Trophoblast cell (in vitro differentiated cells and primary cell): ENCODE data around the gene AIG1.
A peak's percentile ranks its signal among the peaks of the same experiment; 100 is the strongest.

Experiments
- DNase-seq, 2 donors: peaks; one replicate each; pipeline ENCODE4 v3.0.0-alpha.2; 2016
- H2AFZ ChIP-seq: 2 replicates; pipeline ENCODE4 v1.6.1; 2013; ENCODE audit warnings: low read length, moderate library complexity, mild to moderate bottlenecking; ENCODE audit not compliant: insufficient read depth, poor library complexity
- H2AK5ac ChIP-seq: 2 replicates; pipeline ENCODE4 v1.6.1; 2013; ENCODE audit warnings: mild to moderate bottlenecking, low read length
- H2BK120ac ChIP-seq: 2 replicates; pipeline ENCODE4 v1.6.1; 2013; ENCODE audit warnings: low read length, mild to moderate bottlenecking, moderate library complexity; ENCODE audit not compliant: insufficient read depth, poor library complexity
- H2BK12ac ChIP-seq: 2 replicates; pipeline ENCODE4 v1.6.1; 2013; ENCODE audit warnings: mild to moderate bottlenecking, low read length, moderate library complexity
- H2BK5ac ChIP-seq: 2 replicates; pipeline ENCODE4 v1.6.1; 2013; ENCODE audit warnings: low read length, low read depth, moderate library complexity, mild to moderate bottlenecking; ENCODE audit not compliant: poor library complexity
- H3K14ac ChIP-seq: 2 replicates; pipeline ENCODE4 v1.6.1; 2013; ENCODE audit warnings: mild to moderate bottlenecking, low read length
- H3K18ac ChIP-seq: 2 replicates; pipeline ENCODE4 v1.6.1; 2013; ENCODE audit warnings: mild to moderate bottlenecking, low read length
- H3K23ac ChIP-seq: 2 replicates; pipeline ENCODE4 v1.6.1; 2013; ENCODE audit warnings: low read length
- H3K27ac ChIP-seq: 2 replicates; pipeline ENCODE4 v1.5.1; 2013; ENCODE audit warnings: low read depth, mild to moderate bottlenecking, inconsistent platforms, low read length, moderate library complexity
- H3K27me3 ChIP-seq: 2 replicates; pipeline ENCODE4 v1.6.1; 2013; ENCODE audit warnings: inconsistent platforms, mild to moderate bottlenecking, low read length, moderate library complexity; ENCODE audit not compliant: insufficient read depth
- H3K36me3 ChIP-seq, 2 experiments: 1 replicate in 1 of 2; 2 replicates in 1 of 2; pipeline ENCODE4 v1.6.1; 2013; ENCODE audit warnings: low read length in 2 of 2, mild to moderate bottlenecking in 2 of 2, moderate library complexity in 1 of 2; ENCODE audit not compliant: insufficient read depth in 2 of 2, control insufficient read depth in 1 of 2
- H3K4ac ChIP-seq: 2 replicates; pipeline ENCODE4 v1.6.1; 2013; ENCODE audit warnings: low read depth, mild to moderate bottlenecking, low read length, moderate library complexity
- H3K4me1 ChIP-seq, 2 experiments: 1 replicate in 1 of 2; 2 replicates in 1 of 2; pipeline ENCODE4 v1.6.1; 2013; ENCODE audit warnings: low read length in 2 of 2, mild to moderate bottlenecking in 2 of 2, moderate library complexity in 1 of 2; ENCODE audit not compliant: insufficient read depth in 2 of 2, control insufficient read depth in 1 of 2
- H3K4me2 ChIP-seq: 2 replicates; pipeline ENCODE4 v1.6.1; 2013; ENCODE audit warnings: inconsistent platforms, mild to moderate bottlenecking, low read length, moderate library complexity
- H3K4me3 ChIP-seq: 2 replicates; pipeline ENCODE4 v1.5.1; 2013; ENCODE audit warnings: mild to moderate bottlenecking, low read depth, low read length, inconsistent platforms
- H3K79me1 ChIP-seq: one replicate; pipeline ENCODE4 v1.6.1; 2013; ENCODE audit warnings: low read length
- H3K79me2 ChIP-seq: 2 replicates; pipeline ENCODE4 v1.6.1; 2013; ENCODE audit warnings: low read length, mild to moderate bottlenecking; ENCODE audit not compliant: control insufficient read depth, insufficient read depth, poor library complexity
- H3K9ac ChIP-seq: 2 replicates; pipeline ENCODE4 v1.6.1; 2013; ENCODE audit warnings: mild to moderate bottlenecking, low read length
- H3K9me3 ChIP-seq: 2 replicates; pipeline ENCODE4 v1.6.1; 2013; ENCODE audit warnings: low read depth, mild to moderate bottlenecking, control low read depth, inconsistent platforms, low read length; ENCODE audit not compliant: insufficient read depth
- H4K12ac ChIP-seq: 2 replicates; pipeline ENCODE4 v1.6.1; 2013; ENCODE audit warnings: low read depth, mild to moderate bottlenecking, low read length, moderate library complexity
- H4K8ac ChIP-seq: 2 replicates; pipeline ENCODE4 v1.6.1; 2013; ENCODE audit warnings: low read depth, mild to moderate bottlenecking, low read length, moderate library complexity
- H4K91ac ChIP-seq: one replicate; pipeline ENCODE4 v1.6.1; 2013; ENCODE audit warnings: low read depth, mild to moderate bottlenecking, low read length, moderate library complexity
- WGBS: extraction: QIAGEN DNeasy Blood & Tissue Kit; methylation state at CpG from one replicate; pipeline ENCODE4 v1.1.7; 2013; ENCODE audit warnings: missing lambda C conversion rate; ENCODE audit not compliant: insufficient read length, insufficient coverage; ENCODE audit errors: extremely low coverage; 5-methylcytosine and 5-hydroxymethylcytosine counted together

AIG1 gene

DNA sequence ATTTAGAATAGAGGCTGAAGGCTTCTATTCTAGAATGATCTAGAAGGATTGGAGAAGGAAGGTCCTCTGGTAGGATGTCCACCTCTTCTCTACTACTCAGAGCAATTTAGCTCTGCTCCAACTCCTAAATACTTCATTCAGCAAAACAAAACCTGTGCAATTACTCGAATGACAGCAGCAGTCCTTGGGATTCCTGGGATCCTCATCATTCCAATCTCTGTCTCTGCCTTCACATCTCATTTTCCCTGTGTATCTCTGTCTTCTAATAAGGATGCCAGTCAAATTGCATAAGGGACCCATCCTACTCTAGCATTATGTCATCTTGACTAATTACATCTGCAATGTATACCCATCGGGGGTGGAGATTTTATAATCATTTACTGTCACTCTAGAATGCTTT lies 5.5 kb upstream of the AIG1 start:
- no peak overlapping the region for H3K4me3 ChIP-seq
- H2BK12ac ChIP-seq, result no peak overlapping the region
- H3K4me1 ChIP-seq, result peaks cover 0 to 2% of the 10 kb centered on the region in 2 experiments
- H3K79me2 ChIP-seq, result peaks cover 2% of the 10 kb centered on the region
- peaks cover 4% of the 10 kb centered on the region for H3K79me1 ChIP-seq
- H2BK5ac ChIP-seq, result no peak overlapping the region
- no peak overlapping the region for H4K91ac ChIP-seq
- H3K4ac ChIP-seq, result no peak overlapping the region
- no peak overlapping the region for H3K14ac ChIP-seq
- no peak overlapping the region for H2AFZ ChIP-seq
- H3K36me3 ChIP-seq, result no peaks in the 10 kb centered on the region
- H3K27me3 ChIP-seq, result no peaks in the 10 kb centered on the region
- no peak overlapping the region for H3K9ac ChIP-seq
- no CpG with 5 or more reads among the region's 2 CpGs for WGBS
- H2AK5ac ChIP-seq, result no peak overlapping the region
- no peak overlapping the region for H4K12ac ChIP-seq
- H3K18ac ChIP-seq, result no peak overlapping the region
- no peak overlapping the region for H4K8ac ChIP-seq
- no peaks in the 10 kb centered on the region for H3K9me3 ChIP-seq
- no peak overlapping the region for H3K27ac ChIP-seq
- H2BK120ac ChIP-seq, result no peak overlapping the region
- H3K23ac ChIP-seq, result no peak overlapping the region
- no peak overlapping the region for H3K4me2 ChIP-seq
- peak in 1 of 2 donors; percentile 56 for DNase-seq

- Histone ChIP-seq H3K27ac (no peak overlapping the region), H3K4ac (no peak overlapping the region), H4K8ac (no peak overlapping the region), H2AFZ (no peak overlapping the region), H3K18ac (no peak overlapping the region), H4K12ac (no peak overlapping the region), H4K91ac (no peak overlapping the region), H2BK12ac (no peak overlapping the region), H3K4me3 (no peak overlapping the region), H2BK5ac (no peak overlapping the region), H3K4me1 (peaks cover 0 to 2% of the 10 kb centered on the region in 2 experiments), H3K27me3 (no peaks in the 10 kb centered on the region), H3K36me3 (no peaks in the 10 kb centered on the region), H3K79me2 (peaks cover 7% of the 10 kb centered on the region), H2AK5ac (peak overlapping the region; percentile 24), H3K23ac (no peak overlapping the region), H3K9me3 (no peaks in the 10 kb centered on the region), H3K9ac (no peak overlapping the region), H2BK120ac (no peak overlapping the region), H3K4me2 (no peak overlapping the region), H3K14ac (no peak overlapping the region), H3K79me1 (peaks cover 9% of the 10 kb centered on the region)
- no CpG with 5 or more reads among the region's 4 CpGs for WGBS
- DNase-seq, result no peak
These were observed 4.8 kb upstream of the AIG1 start for GRCh38 chr6:143055891-143056290.

GRCh38 chr6:143058987-143059386 lies 1.7 kb upstream of the AIG1 start:
- H3K79me1 ChIP-seq, result peaks cover 17% of the 10 kb centered on the region
- WGBS, result no CpG with 5 or more reads among the region's 7 CpGs
- no peak overlapping the region for H3K27ac ChIP-seq
- H3K9ac ChIP-seq, result no peak overlapping the region
- no peaks in the 10 kb centered on the region for H3K27me3 ChIP-seq
- no peaks in the 10 kb centered on the region for H3K9me3 ChIP-seq
- no peak overlapping the region for H4K8ac ChIP-seq
- no peak overlapping the region for H2BK120ac ChIP-seq
- H3K4me2 ChIP-seq, result no peak overlapping the region
- no peak overlapping the region for H3K23ac ChIP-seq
- H4K12ac ChIP-seq, result no peak overlapping the region
- H3K18ac ChIP-seq, result no peak overlapping the region
- H3K14ac ChIP-seq, result no peak overlapping the region
- H3K36me3 ChIP-seq, result no peaks in the 10 kb centered on the region
- H2BK12ac ChIP-seq, result no peak overlapping the region
- H2AFZ ChIP-seq, result no peak overlapping the region
- H2BK5ac ChIP-seq, result no peak overlapping the region
- H3K79me2 ChIP-seq, result peaks cover 11% of the 10 kb centered on the region
- DNase-seq, result no peak
- H2AK5ac ChIP-seq, result no peak overlapping the region
- H3K4me1 ChIP-seq, result peaks cover 4 to 7% of the 10 kb centered on the region in 2 experiments
- no peak overlapping the region for H4K91ac ChIP-seq
- no peak overlapping the region for H3K4me3 ChIP-seq
- no peak overlapping the region for H3K4ac ChIP-seq

GRCh38 chr6:143059663-143060353 lies 881 bp upstream of the AIG1 start:
- Histone ChIP-seq H3K9ac (no peak overlapping the region), H4K8ac (peak overlapping the region; percentile 99), H3K18ac (peak overlapping the region; percentile 84), H3K23ac (no peak overlapping the region), H3K27ac (peak overlapping the region; percentile 48), H2AK5ac (peak overlapping the region; percentile 15), H3K79me2 (peaks cover 11% of the 10 kb centered on the region), H4K91ac (peak overlapping the region; percentile 96), H3K4me3 (peak overlapping the region; percentile 78), H3K4me1 (peaks cover 4 to 9% of the 10 kb centered on the region in 2 experiments), H3K79me1 (peaks cover 22% of the 10 kb centered on the region), H2BK120ac (peak overlapping the region; percentile 99), H2BK5ac (peak overlapping the region; percentile 99), H3K9me3 (no peaks in the 10 kb centered on the region), H2AFZ (peak overlapping the region; percentile 99), H3K27me3 (no peaks in the 10 kb centered on the region), H3K36me3 (no peaks in the 10 kb centered on the region), H2BK12ac (peak overlapping the region; percentile 97), H3K14ac (peak overlapping the region; percentile 99), H3K4me2 (peak overlapping the region; percentile 91), H3K4ac (no peak overlapping the region), H4K12ac (peak overlapping the region; percentile 58)
- DNase-seq, result peak; percentile 72 to 78
- no CpG with 5 or more reads among the region's 8 CpGs for WGBS
